ENCODE results near the gene LGR5. TPM values are rescaled to one million over a fixed set of nuclear protein-coding genes. Genes with fewer than 3 reads are reported as not detected.

LGR5 gene
- total RNA-seq, 2 experiments from 2014 or later = not detected

DNA sequence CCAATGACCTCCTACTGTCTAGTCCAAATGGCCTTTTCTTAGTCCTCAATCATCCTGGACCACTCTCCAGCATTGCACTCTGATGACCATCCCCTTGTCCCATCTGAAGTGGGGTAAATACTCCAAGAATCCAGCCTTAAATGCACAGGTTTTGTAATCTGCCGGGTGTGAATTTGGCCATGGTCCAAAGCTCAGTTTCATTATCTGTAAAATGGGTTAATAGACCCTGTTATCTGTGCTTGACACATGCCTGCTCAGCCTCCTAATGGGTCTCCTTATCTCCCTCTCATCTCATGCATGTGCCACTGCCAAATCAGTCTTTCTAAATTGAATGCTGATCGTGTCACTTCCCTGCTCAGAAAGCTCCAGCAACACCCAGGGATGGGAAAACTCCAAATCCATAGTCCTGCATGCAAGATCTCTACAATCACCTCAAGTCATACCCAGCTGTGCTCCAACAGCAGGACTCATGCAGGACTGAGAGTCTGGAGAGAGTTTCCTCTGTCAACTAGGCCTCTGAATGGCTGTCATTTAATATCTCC lies 22.3 kb downstream of the LGR5 start:
- H3K36me3 Mint-ChIP-seq (ENCODE audit: low read depth) = no peaks in the 10 kb centered on the region
- no peak overlapping the region for H3K27ac Mint-ChIP-seq
- peaks cover 6% of the 10 kb centered on the region for H3K27me3 Mint-ChIP-seq
- TF ChIP-seq, protein P1, sequence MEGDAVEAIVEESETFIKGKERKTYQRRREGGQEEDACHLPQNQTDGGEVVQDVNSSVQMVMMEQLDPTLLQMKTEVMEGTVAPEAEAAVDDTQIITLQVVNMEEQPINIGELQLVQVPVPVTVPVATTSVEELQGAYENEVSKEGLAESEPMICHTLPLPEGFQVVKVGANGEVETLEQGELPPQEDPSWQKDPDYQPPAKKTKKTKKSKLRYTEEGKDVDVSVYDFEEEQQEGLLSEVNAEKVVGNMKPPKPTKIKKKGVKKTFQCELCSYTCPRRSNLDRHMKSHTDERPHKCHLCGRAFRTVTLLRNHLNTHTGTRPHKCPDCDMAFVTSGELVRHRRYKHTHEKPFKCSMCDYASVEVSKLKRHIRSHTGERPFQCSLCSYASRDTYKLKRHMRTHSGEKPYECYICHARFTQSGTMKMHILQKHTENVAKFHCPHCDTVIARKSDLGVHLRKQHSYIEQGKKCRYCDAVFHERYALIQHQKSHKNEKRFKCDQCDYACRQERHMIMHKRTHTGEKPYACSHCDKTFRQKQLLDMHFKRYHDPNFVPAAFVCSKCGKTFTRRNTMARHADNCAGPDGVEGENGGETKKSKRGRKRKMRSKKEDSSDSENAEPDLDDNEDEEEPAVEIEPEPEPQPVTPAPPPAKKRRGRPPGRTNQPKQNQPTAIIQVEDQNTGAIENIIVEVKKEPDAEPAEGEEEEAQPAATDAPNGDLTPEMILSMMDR (IDR thresholded peaks at IDR 0.05) = no peak
- DNase-seq (no peak), ATAC-seq (ENCODE audit: poor library complexity) (no peak)
- Histone ChIP-seq H3K27me3 (ENCODE audit: control insufficient read depth in 1 of 2, insufficient read depth in 2 of 2, low read length in 2 of 2) (no peaks in the 10 kb centered on the region), H3K27ac (ENCODE audit: low read depth in 1 of 2, low read length in 2 of 2) (no peak overlapping the region), H3K9me3 (ENCODE audit: control insufficient read depth in 1 of 2, insufficient read depth in 1 of 2, low read length in 2 of 2) (no peaks in the 10 kb centered on the region), H3K4me1 (ENCODE audit: insufficient read depth, low read length) (no peaks in the 10 kb centered on the region), H3K36me3 (ENCODE audit: insufficient read depth, low read length) (no peaks in the 10 kb centered on the region), H3K4me3 (ENCODE audit: low read length) (no peak overlapping the region)
- intact Hi-C loops (cut with DNase I, micrococcal nuclease) = no loop called here
- ChIA-PET POLR2A (no interaction called here), CTCF (no interaction called here)
- H3K4me3 Mint-ChIP-seq = no peak overlapping the region
- no peaks in the 10 kb centered on the region for H3K9me3 Mint-ChIP-seq
- H3K4me1 Mint-ChIP-seq (ENCODE audit: low read depth) = no peaks in the 10 kb centered on the region

DNA sequence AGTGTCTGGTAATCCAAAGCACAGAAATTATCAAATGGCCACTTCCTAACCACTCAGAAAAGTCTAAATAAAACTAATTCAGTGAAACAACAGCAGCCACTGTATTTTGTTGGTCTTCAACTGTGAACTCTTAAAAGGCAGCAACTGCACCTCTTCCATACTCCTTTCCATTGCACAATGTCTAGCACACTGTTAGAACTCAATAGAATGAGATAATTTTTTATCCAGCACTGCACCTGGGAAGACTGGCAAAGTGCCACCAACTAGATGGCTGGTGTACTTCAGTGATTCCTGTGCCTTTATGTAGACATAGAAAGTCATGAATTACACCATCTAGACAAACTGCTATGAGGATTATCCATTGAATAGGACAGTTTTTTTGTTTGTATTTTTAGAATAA lies 26.2 kb downstream of the LGR5 start:
- Histone ChIP-seq H3K4me1 (ENCODE audit: insufficient read depth, low read length) (no peaks in the 10 kb centered on the region), H3K4me3 (ENCODE audit: low read length) (no peak overlapping the region), H3K27me3 (ENCODE audit: control insufficient read depth in 1 of 2, insufficient read depth in 2 of 2, low read length in 2 of 2) (no peaks in the 10 kb centered on the region), H3K36me3 (ENCODE audit: insufficient read depth, low read length) (no peaks in the 10 kb centered on the region), H3K27ac (ENCODE audit: low read depth in 1 of 2, low read length in 2 of 2) (no peak overlapping the region), H3K9me3 (ENCODE audit: control insufficient read depth in 1 of 2, insufficient read depth in 1 of 2, low read length in 2 of 2) (peaks cover 0 to 6% of the 10 kb centered on the region in 2 experiments)
- Mint-ChIP-seq H3K4me1 (ENCODE audit: low read depth) (no peaks in the 10 kb centered on the region), H3K9me3 (no peaks in the 10 kb centered on the region), H3K36me3 (ENCODE audit: low read depth) (no peaks in the 10 kb centered on the region), H3K27ac (no peak overlapping the region), H3K4me3 (no peak overlapping the region), H3K27me3 (peaks cover 6% of the 10 kb centered on the region)
- no peak for DNase-seq
- ATAC-seq (ENCODE audit: poor library complexity) = no peak
- intact Hi-C loops (cut with DNase I, micrococcal nuclease) = no loop called here
- ChIA-PET CTCF (no interaction called here), POLR2A (no interaction called here)
- TF ChIP-seq, protein P1 (IDR thresholded peaks at IDR 0.05) = no peak

DNA sequence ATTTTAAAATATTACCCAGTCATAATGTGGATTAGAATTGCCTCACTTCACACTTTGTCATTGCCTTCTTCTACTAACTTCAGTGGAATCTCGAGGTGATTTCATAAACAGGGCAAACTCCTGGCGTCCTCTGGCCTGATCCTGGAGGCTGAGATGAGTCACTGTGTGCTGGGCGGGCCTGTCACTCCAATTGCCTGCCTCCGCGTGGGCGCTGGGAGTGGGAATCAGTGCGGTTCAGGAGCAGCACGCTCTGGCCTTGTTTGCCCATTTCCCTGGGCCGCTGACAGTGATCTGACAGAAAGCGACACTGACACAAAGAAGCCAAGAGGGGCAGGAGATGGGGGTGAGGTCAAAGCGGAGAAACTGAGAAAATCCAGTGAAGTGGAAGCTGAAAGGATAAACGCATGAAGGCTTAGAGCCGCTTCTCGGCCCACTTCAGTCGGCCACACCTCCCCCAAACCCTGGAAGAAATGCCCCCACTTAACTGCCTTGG lies 29.7 kb downstream of the LGR5 start:
- DNase-seq = no peak
- Histone ChIP-seq H3K4me3 (ENCODE audit: low read length) (no peak overlapping the region), H3K36me3 (ENCODE audit: insufficient read depth, low read length) (no peaks in the 10 kb centered on the region), H3K9me3 (ENCODE audit: control insufficient read depth in 1 of 2, insufficient read depth in 1 of 2, low read length in 2 of 2) (peaks cover 0 to 6% of the 10 kb centered on the region in 2 experiments), H3K27ac (ENCODE audit: low read depth in 1 of 2, low read length in 2 of 2) (no peak overlapping the region), H3K4me1 (ENCODE audit: insufficient read depth, low read length) (no peaks in the 10 kb centered on the region), H3K27me3 (ENCODE audit: control insufficient read depth in 1 of 2, insufficient read depth in 2 of 2, low read length in 2 of 2) (no peaks in the 10 kb centered on the region)
- Mint-ChIP-seq H3K4me1 (ENCODE audit: low read depth) (no peaks in the 10 kb centered on the region), H3K4me3 (no peak overlapping the region), H3K9me3 (no peaks in the 10 kb centered on the region), H3K36me3 (ENCODE audit: low read depth) (no peaks in the 10 kb centered on the region), H3K27me3 (peaks cover 6% of the 10 kb centered on the region), H3K27ac (no peak overlapping the region)
- intact Hi-C loops (cut with DNase I, micrococcal nuclease) = no loop called here
- no peak for ATAC-seq (ENCODE audit: poor library complexity)
- TF ChIP-seq, protein P1 (IDR thresholded peaks at IDR 0.05) = no peak
- POLR2A ChIA-PET = no interaction called here
- CTCF ChIA-PET = no interaction called here

Data from CD4-positive, alpha-beta T cell (primary cell).